Measurements from ENCODE around the gene CLDN19. TPM values are rescaled to one million over a fixed set of nuclear protein-coding genes. Genes with fewer than 3 reads are reported as not detected.
"Not testable (repeated sequence)": the region's sequence is repeated elsewhere in the genome, so short reads cannot be mapped to it uniquely, and the experiment has no call there.

Gene CLDN19
- total RNA-seq, 1 experiment from 2014 or later = 12.5 TPM

GRCh38 chr1:42723511-42723910, 16.5 kb downstream of the CLDN19 start:
- H3K27ac Mint-ChIP-seq = no peak overlapping the region
- Histone ChIP-seq H3K4me2 (ENCODE audit: insufficient read depth, insufficient read length, low read length) (no peak overlapping the region), H3K23me2 (ENCODE audit: insufficient read length, low read depth, low read length, poor library complexity, severe bottlenecking) (no peaks in the 10 kb centered on the region), H4K5ac (ENCODE audit: insufficient read length, low read depth, low read length) (no peak overlapping the region), H2BK15ac (ENCODE audit: low read depth, low read length) (no peak overlapping the region), H2BK12ac (ENCODE audit: insufficient read length, low read depth, low read length) (no peak overlapping the region), H4K8ac (replicated peaks; ENCODE audit: insufficient read length, low read depth, low read length) (no peak overlapping the region), H3K18ac (ENCODE audit: insufficient read length, low read depth, low read length) (no peak overlapping the region), H3K9me3 (ENCODE audit: control insufficient read depth, low read depth, low read length) (no peaks in the 10 kb centered on the region), H2BK20ac (ENCODE audit: low read depth, low read length, poor library complexity, severe bottlenecking) (no peak overlapping the region), H3T11ph (ENCODE audit: low read length) (no peak overlapping the region), H4K91ac (ENCODE audit: insufficient read length, low read depth, low read length) (no peak overlapping the region), H2BK120ac (ENCODE audit: low read depth, low read length, poor library complexity, severe bottlenecking) (no peak overlapping the region), H3K14ac (ENCODE audit: insufficient read depth, low read length) (no peak overlapping the region), H3K79me2 (ENCODE audit: insufficient read depth, low read length) (no peaks in the 10 kb centered on the region), H3K27ac (ENCODE audit: insufficient read length, low read depth, low read length) (no peak overlapping the region), H3K9ac (ENCODE audit: extremely low read depth, insufficient read length, low read length) (no peak overlapping the region), H3K56ac (ENCODE audit: insufficient read length, low read depth, low read length) (no peak overlapping the region), H2BK5ac (ENCODE audit: insufficient read length, low read length) (no peak overlapping the region), H3K79me1 (ENCODE audit: insufficient read depth, low read depth, low read length, poor library complexity, severe bottlenecking) (no peaks in the 10 kb centered on the region), H4K20me1 (ENCODE audit: control insufficient read depth, insufficient read depth, insufficient read length) (no peaks in the 10 kb centered on the region), H3K23ac (ENCODE audit: insufficient read length, low read depth, low read length) (no peak overlapping the region), H3K4me1 (ENCODE audit: insufficient read depth, low read length) (no peaks in the 10 kb centered on the region), H2AFZ (ENCODE audit: low read length) (no peak overlapping the region), H2AK5ac (ENCODE audit: insufficient read length, low read length) (no peak overlapping the region), H3K4ac (ENCODE audit: low read depth, low read length) (no peak overlapping the region), H3K27me3 (ENCODE audit: insufficient read depth, low read length) (no peaks in the 10 kb centered on the region)
- DNase-seq = no peak
- no peak for TF ChIP-seq CTCF (conservative IDR thresholded peaks at IDR 0.05)
- no peak overlapping the region for H3K4me3 Mint-ChIP-seq
- H3K9me3 Mint-ChIP-seq = peaks cover 2 to 5% of the 10 kb centered on the region in 2 experiments; a peak in 2 of 5 replicates
- no peaks in the 10 kb centered on the region; a peak in 1 of 4 replicates for H3K4me1 Mint-ChIP-seq
- peaks cover 2 to 10% (median 3%) of the 10 kb centered on the region in 3 experiments; a peak in 2 of 7 replicates for H3K36me3 Mint-ChIP-seq (ENCODE audit: insufficient read depth in 1 of 3, low read depth in 3 of 3)
- WGBS (ENCODE audit: extremely low coverage, insufficient read length, low lambda C conversion rate) = no CpG with 5 or more reads among the region's 6 CpGs
- H3K27me3 Mint-ChIP-seq (ENCODE audit: low read depth) = no peaks in the 10 kb centered on the region

GRCh38 chr1:42722403-42722802, 17.6 kb downstream of the CLDN19 start:
- not testable (repeated sequence) for H4K8ac ChIP-seq (replicated peaks; ENCODE audit: insufficient read length, low read depth, low read length); H2BK5ac ChIP-seq (ENCODE audit: insufficient read length, low read length); H3K9ac ChIP-seq (ENCODE audit: extremely low read depth, insufficient read length, low read length); H3K27me3 ChIP-seq (ENCODE audit: insufficient read depth, low read length); H3K4me1 ChIP-seq (ENCODE audit: insufficient read depth, low read length); H2BK20ac ChIP-seq (ENCODE audit: low read depth, low read length, poor library complexity, severe bottlenecking); H2BK120ac ChIP-seq (ENCODE audit: low read depth, low read length, poor library complexity, severe bottlenecking); H3K23me2 ChIP-seq (ENCODE audit: insufficient read length, low read depth, low read length, poor library complexity, severe bottlenecking); H2BK12ac ChIP-seq (ENCODE audit: insufficient read length, low read depth, low read length); H3K79me1 ChIP-seq (ENCODE audit: insufficient read depth, low read depth, low read length, poor library complexity, severe bottlenecking); H2AK5ac ChIP-seq (ENCODE audit: insufficient read length, low read length); H3K9me3 ChIP-seq (ENCODE audit: control insufficient read depth, low read depth, low read length); H3K27ac Mint-ChIP-seq; H2BK15ac ChIP-seq (ENCODE audit: low read depth, low read length); H3K4ac ChIP-seq (ENCODE audit: low read depth, low read length); H3K27ac ChIP-seq (ENCODE audit: insufficient read length, low read depth, low read length); H3T11ph ChIP-seq (ENCODE audit: low read length); H4K91ac ChIP-seq (ENCODE audit: insufficient read length, low read depth, low read length); H3K9me3 Mint-ChIP-seq; DNase-seq; H3K23ac ChIP-seq (ENCODE audit: insufficient read length, low read depth, low read length); H3K14ac ChIP-seq (ENCODE audit: insufficient read depth, low read length); H3K4me3 Mint-ChIP-seq; H4K5ac ChIP-seq (ENCODE audit: insufficient read length, low read depth, low read length); H4K20me1 ChIP-seq (ENCODE audit: control insufficient read depth, insufficient read depth, insufficient read length); H3K4me2 ChIP-seq (ENCODE audit: insufficient read depth, insufficient read length, low read length); H2AFZ ChIP-seq (ENCODE audit: low read length); H3K27me3 Mint-ChIP-seq (ENCODE audit: low read depth); H3K56ac ChIP-seq (ENCODE audit: insufficient read length, low read depth, low read length); H3K18ac ChIP-seq (ENCODE audit: insufficient read length, low read depth, low read length); H3K79me2 ChIP-seq (ENCODE audit: insufficient read depth, low read length); H3K4me1 Mint-ChIP-seq
- WGBS (ENCODE audit: extremely low coverage, insufficient read length, low lambda C conversion rate) = no CpG with 5 or more reads among the region's 2 CpGs
- H3K36me3 Mint-ChIP-seq (ENCODE audit: insufficient read depth in 1 of 3, low read depth in 3 of 3) = peaks cover 2 to 13% (median 3%) of the 10 kb centered on the region in 3 experiments; a peak in 2 of 7 replicates

Data from H9 (cell line).